ENCODE measurements around the gene RRBP1. TPM values are rescaled to one million over a fixed set of nuclear protein-coding genes. Genes with fewer than 3 reads are reported as not detected.

RRBP1 gene
- total and polyA plus RNA-seq, 12 donors, result 23.5 to 71.3 (median 29.7) TPM

GRCh38 chr20:17712201-17712600 lies 30.2 kb upstream of the RRBP1 start:
- H3K36me3 ChIP-seq, result no peaks in the 10 kb centered on the region
- no peak overlapping the region for H3K4me3 ChIP-seq
- no peak overlapping the region for H3K27ac ChIP-seq
- DNase-seq, result no peak
- TF ChIP-seq, protein P1, sequence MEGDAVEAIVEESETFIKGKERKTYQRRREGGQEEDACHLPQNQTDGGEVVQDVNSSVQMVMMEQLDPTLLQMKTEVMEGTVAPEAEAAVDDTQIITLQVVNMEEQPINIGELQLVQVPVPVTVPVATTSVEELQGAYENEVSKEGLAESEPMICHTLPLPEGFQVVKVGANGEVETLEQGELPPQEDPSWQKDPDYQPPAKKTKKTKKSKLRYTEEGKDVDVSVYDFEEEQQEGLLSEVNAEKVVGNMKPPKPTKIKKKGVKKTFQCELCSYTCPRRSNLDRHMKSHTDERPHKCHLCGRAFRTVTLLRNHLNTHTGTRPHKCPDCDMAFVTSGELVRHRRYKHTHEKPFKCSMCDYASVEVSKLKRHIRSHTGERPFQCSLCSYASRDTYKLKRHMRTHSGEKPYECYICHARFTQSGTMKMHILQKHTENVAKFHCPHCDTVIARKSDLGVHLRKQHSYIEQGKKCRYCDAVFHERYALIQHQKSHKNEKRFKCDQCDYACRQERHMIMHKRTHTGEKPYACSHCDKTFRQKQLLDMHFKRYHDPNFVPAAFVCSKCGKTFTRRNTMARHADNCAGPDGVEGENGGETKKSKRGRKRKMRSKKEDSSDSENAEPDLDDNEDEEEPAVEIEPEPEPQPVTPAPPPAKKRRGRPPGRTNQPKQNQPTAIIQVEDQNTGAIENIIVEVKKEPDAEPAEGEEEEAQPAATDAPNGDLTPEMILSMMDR (IDR thresholded peaks at IDR 0.05), result no peak
- peaks cover 0 to 22% (median 6%) of the 10 kb centered on the region in 9 donors for H3K4me1 ChIP-seq
- no peaks in the 10 kb centered on the region for H3K27me3 ChIP-seq
- H3K9me3 ChIP-seq, result no peaks in the 10 kb centered on the region
- intact Hi-C loops (cut with DNase I), result no loop called here
- WGBS, 2 donors, result 85 to 92% methylated on average over 4 of the region's 4 CpGs
- no peak for ATAC-seq

DNA sequence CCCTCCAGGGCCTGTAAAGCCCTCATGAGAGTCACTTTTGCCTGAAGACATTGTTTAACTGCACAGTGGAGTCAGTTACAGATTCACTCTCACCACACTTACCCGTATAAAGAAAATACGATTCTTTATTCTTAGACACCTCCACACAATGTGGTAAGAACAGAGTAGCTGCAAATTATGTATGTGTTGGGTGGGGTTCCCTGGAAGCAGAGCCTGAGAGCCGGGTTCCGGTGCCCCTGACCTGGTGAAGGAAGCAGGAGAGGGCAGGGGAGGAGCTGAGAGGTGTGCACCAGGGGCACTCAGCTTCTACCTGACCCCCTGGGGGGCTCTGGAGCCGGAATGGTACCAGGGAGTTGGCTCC lies 29.2 kb upstream of the RRBP1 start:
- Histone ChIP-seq H3K9me3 (no peaks in the 10 kb centered on the region), H3K27me3 (no peaks in the 10 kb centered on the region), H3K36me3 (no peaks in the 10 kb centered on the region), H3K27ac (no peak overlapping the region), H3K4me1 (peaks cover 0 to 22% (median 6%) of the 10 kb centered on the region in 9 donors), H3K4me3 (no peak overlapping the region)
- intact Hi-C loops (cut with DNase I), result no loop called here
- ATAC-seq (peak in 1 of 8 donors; percentile 25), DNase-seq (no peak)
- WGBS, 2 donors, result 86 to 89% methylated on average over 5 of the region's 5 CpGs
- TF ChIP-seq, protein P1 (IDR thresholded peaks at IDR 0.05), result no peak

DNA sequence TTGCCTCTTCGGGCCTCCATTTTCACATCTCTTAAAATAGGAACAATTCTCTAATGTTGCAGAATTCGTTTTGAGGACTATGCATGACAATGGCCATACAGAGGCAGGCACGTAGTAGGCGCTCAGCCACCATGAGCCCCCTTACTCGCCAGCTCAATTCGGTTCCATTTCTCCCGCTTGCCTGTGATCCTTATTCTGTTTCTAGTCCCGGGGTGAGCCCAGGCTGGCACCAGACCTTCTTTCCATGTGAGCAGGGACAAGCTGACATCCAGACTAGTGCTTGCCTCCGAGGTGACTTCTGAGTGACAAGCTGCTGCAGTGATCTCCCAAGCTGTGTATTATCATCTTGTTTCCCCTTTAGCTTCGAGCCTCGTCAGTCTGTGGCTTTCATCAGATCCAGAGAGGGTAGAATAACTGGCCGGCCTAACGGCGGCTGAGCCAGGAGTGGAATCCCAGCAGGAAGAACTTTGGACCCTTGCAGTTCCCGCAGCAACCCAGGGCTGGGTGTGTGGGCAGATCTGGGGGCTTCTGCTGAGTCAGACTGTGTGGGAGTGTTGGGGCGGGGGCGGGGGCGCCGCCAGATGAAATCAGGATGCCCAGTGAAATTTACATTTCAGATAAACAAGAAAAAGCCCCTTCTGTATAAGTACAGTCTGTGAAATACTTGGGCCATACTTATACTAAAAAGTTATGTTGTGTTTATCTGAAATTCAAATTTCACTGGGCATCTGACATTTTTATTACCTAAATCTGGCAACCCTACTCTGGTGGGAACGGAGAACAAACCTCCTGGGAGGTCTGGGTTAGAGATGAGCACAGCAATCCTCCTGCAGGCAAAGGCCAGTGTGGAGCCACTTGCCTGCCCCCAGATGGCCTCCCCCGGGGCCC lies 28.6 kb upstream of the RRBP1 start:
- 45 to 59% methylated on average over 21 of the region's 21 CpGs for WGBS, 2 donors
- H3K27ac ChIP-seq, result no peak overlapping the region
- intact Hi-C loops (cut with DNase I), result no loop called here
- H3K36me3 ChIP-seq, result no peaks in the 10 kb centered on the region
- no peaks in the 10 kb centered on the region for H3K27me3 ChIP-seq
- no peak overlapping the region for H3K4me3 ChIP-seq
- peaks cover 0 to 22% (median 6%) of the 10 kb centered on the region in 9 donors for H3K4me1 ChIP-seq
- DNase-seq (peak in 1 of 2 donors; percentile 6), ATAC-seq (peak in 4 of 8 donors; percentile 66 to 90 (median 73))
- TF ChIP-seq, protein P1 (IDR thresholded peaks at IDR 0.05), result no peak
- H3K9me3 ChIP-seq, result no peaks in the 10 kb centered on the region

- TF ChIP-seq, protein P1 (IDR thresholded peaks at IDR 0.05), result no peak
- H3K9me3 ChIP-seq, result no peaks in the 10 kb centered on the region
- DNase-seq (no peak), ATAC-seq (peak in 1 of 8 donors; percentile 27)
- WGBS, 2 donors, result 85 to 95% methylated on average over 12 of the region's 12 CpGs
- H3K27me3 ChIP-seq, result no peaks in the 10 kb centered on the region
- no peak overlapping the region for H3K27ac ChIP-seq
- peaks cover 0 to 21% (median 6%) of the 10 kb centered on the region in 9 donors for H3K4me1 ChIP-seq
- H3K36me3 ChIP-seq, result no peaks in the 10 kb centered on the region
- no peak overlapping the region for H3K4me3 ChIP-seq
- intact Hi-C loops (cut with DNase I), result no loop called here
These were observed 27.6 kb upstream of the RRBP1 start for GRCh38 chr20:17709361-17710293.
